SK-N-MC (cell line): ENCODE measurements around the gene CLUH.
"Not testable (repeated sequence)": the region's sequence is repeated elsewhere in the genome, so short reads cannot be mapped to it uniquely, and the experiment has no call there.

Experiments used
- DNase-seq: peaks from one replicate; pipeline ENCODE4 v3.0.0-alpha.2; 2011; ENCODE audit warnings: low read depth, low spot score
- H3K27ac ChIP-seq: fragments of 200-600 bp; sonication (generic); 2 replicates; pipeline ENCODE4 v1.5.1; 2016; ENCODE audit warnings: mixed run types
- H3K36me3 ChIP-seq: fragments of 200-600 bp; sonication (generic); 2 replicates; pipeline ENCODE4 v1.6.1; 2017; ENCODE audit warnings: antibody characterized with exemption, low read length, mixed read lengths; ENCODE audit not compliant: insufficient read depth
- H3K4me3 ChIP-seq: fragments of 200-600 bp; sonication (generic); 2 replicates; pipeline ENCODE4 v1.5.1; 2016
- H3K9ac ChIP-seq: fragments of 200-600 bp; sonication (generic); 2 replicates; pipeline ENCODE4 v1.8.0; 2017; ENCODE audit warnings: mixed run types, mixed read lengths; ENCODE audit not compliant: insufficient read length
- H3K9me3 ChIP-seq: fragments of 200-600 bp; sonication (generic); 2 replicates; pipeline ENCODE4 v1.6.1; 2017; ENCODE audit warnings: low read depth, mild to moderate bottlenecking, antibody characterized with exemption, low read length, moderate library complexity, mixed read lengths
- EZH2 ChIP-seq: fragments of 200-600 bp; sonication (generic); IDR thresholded peaks from one replicate; pipeline ENCODE4 v1.6.1; 2017; ENCODE audit warnings: antibody characterized with exemption
- FOXP2 ChIP-seq: optimal IDR thresholded peaks from 2 replicates; pipeline ENCODE3; 2011; ENCODE audit warnings: mild to moderate bottlenecking, moderate library complexity; ENCODE audit not compliant: insufficient read depth; ENCODE audit errors: extremely low read length, control extremely low read depth
- POLR2AphosphoS5 ChIP-seq: IDR thresholded peaks from 2 replicates; pipeline ENCODE4 v1.6.1; 2012; ENCODE audit warnings: mild to moderate bottlenecking, low read depth, low read length, borderline replicate concordance

CLUH gene

GRCh38 chr17:2701161-2701995 lies 10.2 kb downstream of the CLUH start:
- Histone ChIP-seq H3K36me3 (peaks cover 59% of the 10 kb centered on the region), H3K4me3 (no peak overlapping the region), H3K9me3 (no peaks in the 10 kb centered on the region), H3K9ac (no peak overlapping the region), H3K27ac (no peak overlapping the region)
- no peak for DNase-seq
- TF ChIP-seq POLR2AphosphoS5 (no peak), EZH2 (no peak), FOXP2 (no peak)

DNA sequence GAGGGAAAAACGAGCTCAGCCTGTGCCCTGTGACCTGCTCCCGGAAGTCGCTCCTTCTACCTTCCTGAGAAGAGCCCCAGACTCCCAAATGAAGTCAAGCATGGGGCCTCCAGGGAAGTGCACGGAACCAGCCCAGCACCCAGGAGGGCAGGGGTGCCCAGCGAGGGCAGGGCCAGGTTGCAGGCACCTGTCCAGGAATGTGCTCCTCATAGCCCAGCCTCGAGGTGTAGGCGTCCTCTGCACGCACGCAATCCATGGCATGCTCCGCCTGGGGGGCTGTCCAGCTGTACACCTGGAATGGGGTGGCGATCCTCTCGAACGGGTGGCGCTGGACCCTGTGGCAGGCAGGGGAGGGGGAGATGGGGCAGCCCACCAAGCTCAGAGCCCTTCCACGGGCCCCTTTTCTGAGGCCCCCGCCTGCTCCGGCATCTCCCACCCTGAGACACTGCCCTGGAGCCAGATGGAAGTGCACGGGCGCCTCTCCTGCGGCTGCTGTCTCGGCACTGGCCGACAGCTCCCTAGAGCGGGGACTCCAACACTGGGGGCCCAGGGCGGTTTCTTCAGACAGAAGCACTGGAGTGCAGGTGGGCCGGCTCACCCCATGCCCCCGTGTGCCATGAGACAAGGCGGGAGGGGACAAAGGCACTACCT lies 10.9 kb downstream of the CLUH start:
- Histone ChIP-seq H3K9ac (no peak overlapping the region), H3K36me3 (peaks cover 61% of the 10 kb centered on the region), H3K27ac (no peak overlapping the region), H3K9me3 (no peaks in the 10 kb centered on the region), H3K4me3 (no peak overlapping the region)
- DNase-seq = no peak
- no peak for TF ChIP-seq EZH2
- no peak for TF ChIP-seq POLR2AphosphoS5
- TF ChIP-seq FOXP2 = no peak

DNA sequence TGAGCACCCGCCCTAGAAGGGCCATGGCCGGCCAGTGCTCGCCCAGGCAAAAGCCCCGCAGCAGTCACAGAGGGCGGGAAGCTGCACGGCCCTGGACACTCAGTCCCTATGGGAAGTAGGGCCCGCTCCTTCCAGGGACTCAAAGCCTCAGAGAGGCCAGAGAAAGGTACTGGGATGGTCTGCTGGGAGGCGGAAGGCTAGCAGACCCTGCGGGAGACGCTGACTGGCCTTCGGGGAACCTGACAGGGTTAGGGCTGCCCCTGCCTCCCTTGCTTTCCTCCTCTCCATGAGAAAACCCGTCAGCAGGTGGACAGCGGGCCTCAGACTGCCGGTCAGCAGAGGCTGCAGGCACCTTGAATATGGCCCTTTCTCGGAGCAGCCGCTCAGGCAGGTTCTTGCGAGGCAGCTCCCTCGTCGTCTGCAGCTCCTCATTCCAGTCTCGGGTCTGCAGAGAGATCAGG lies 11.5 kb downstream of the CLUH start:
- Histone ChIP-seq H3K4me3 (no peak overlapping the region), H3K9me3 (no peaks in the 10 kb centered on the region), H3K27ac (no peak overlapping the region), H3K36me3 (peaks cover 61% of the 10 kb centered on the region), H3K9ac (no peak overlapping the region)
- DNase-seq = no peak
- no peak for TF ChIP-seq POLR2AphosphoS5
- no peak for TF ChIP-seq EZH2
- TF ChIP-seq FOXP2 = no peak

GRCh38 chr17:2699216-2699805 lies 12.3 kb downstream of the CLUH start:
- not testable (repeated sequence) for H3K9me3 ChIP-seq
- peaks cover 62% of the 10 kb centered on the region for H3K36me3 ChIP-seq

GRCh38 chr17:2697611-2698162 lies 13.9 kb downstream of the CLUH start:
- DNase-seq = no peak
- H3K36me3 ChIP-seq = peaks cover 58% of the 10 kb centered on the region
- H3K9ac ChIP-seq = no peak overlapping the region
- H3K27ac ChIP-seq = no peak overlapping the region
- H3K4me3 ChIP-seq = no peak overlapping the region
- H3K9me3 ChIP-seq = no peaks in the 10 kb centered on the region
- TF ChIP-seq FOXP2 = no peak
- TF ChIP-seq EZH2 = no peak
- no peak for TF ChIP-seq POLR2AphosphoS5

More at GRCh38 chr17:2699216-2699805, 12.3 kb downstream of the CLUH start:
- H3K4me3 ChIP-seq, DNase-seq, H3K9ac ChIP-seq, H3K27ac ChIP-seq: not testable (repeated sequence)

- no peak for TF ChIP-seq POLR2AphosphoS5
- no peak for TF ChIP-seq FOXP2
- TF ChIP-seq EZH2 = no peak
- Histone ChIP-seq H3K36me3 (peaks cover 58% of the 10 kb centered on the region), H3K9ac (no peak overlapping the region), H3K27ac (no peak overlapping the region), H3K4me3 (no peak overlapping the region), H3K9me3 (no peaks in the 10 kb centered on the region)
- DNase-seq = no peak
Observed at GRCh38 chr17:2695961-2696760, 15.4 kb downstream of the CLUH start.

GRCh38 chr17:2695243-2695960 lies 16.2 kb downstream of the CLUH start:
- DNase-seq = no peak
- TF ChIP-seq EZH2 (no peak), POLR2AphosphoS5 (no peak), FOXP2 (no peak)
- H3K9me3 ChIP-seq = no peaks in the 10 kb centered on the region
- no peak overlapping the region for H3K9ac ChIP-seq
- H3K36me3 ChIP-seq = peaks cover 52% of the 10 kb centered on the region
- H3K27ac ChIP-seq = no peak overlapping the region
- H3K4me3 ChIP-seq = no peak overlapping the region
